GM19239 (cell line): ENCODE results near the gene OPRD1.
"Not testable (repeated sequence)": the region's sequence is repeated elsewhere in the genome, so short reads cannot be mapped to it uniquely, and the experiment has no call there.

Experiments used
- DNase-seq: peaks from one replicate; pipeline ENCODE4 v3.0.0; 2011; ENCODE audit warnings: low spot score; ENCODE audit not compliant: insufficient read length
- FAIRE-seq: peaks from 2 replicates; lab custom pipeline; 2011; peaks lifted over from hg19 to GRCh38; lab: Jason Lieb, UNC

Gene OPRD1

DNA sequence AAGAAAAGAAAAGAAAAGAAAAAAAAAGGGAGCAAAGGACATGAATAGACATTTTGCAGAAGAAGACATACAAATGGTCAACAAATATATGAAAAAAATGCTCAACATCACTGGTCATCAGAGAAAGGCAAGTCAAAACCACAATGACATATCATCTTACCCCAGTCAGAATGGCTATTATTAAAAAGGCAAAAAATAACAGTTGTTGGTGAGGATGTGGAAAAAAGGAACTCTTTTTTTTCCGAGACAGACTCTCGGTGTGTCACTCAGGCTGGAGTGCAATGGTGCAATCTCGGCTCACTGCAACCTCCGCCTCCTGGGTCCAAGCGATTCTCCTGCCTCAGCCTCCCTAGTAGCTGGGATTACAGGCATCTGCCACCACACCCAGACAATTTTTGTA is 63.2 kb downstream of the OPRD1 start:
- not testable (repeated sequence) for FAIRE-seq, DNase-seq

DNA sequence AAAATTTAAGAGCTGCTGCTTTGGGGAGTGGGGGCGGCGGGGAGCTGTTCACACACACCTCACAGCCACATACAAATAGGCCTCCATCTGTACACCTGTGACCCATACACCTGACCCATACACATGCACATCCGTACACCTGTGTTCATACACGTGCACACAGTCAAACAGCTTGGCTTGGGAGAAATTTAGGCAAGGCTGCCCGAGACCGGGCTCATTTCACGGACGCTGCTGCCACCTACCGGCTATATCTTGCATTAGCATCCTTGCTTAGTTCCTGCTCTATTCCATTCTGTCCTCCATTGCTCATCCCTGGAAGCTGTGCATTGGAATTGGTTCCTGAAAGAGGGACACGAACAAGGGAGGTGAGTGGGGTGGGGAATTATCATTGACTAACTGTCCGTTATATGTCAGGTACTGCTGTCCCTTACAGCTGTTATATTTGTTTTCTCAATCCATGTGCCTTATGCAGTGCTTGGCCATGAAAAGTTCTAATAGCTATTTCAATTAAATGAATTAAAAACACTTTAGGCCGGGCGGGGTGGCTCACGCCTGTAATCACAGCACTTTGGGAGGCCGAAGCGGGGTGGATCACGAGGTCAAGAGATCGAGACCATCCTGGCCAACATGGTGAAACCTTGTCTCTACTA is 65.3 kb downstream of the OPRD1 start:
- FAIRE-seq (peak; percentile 95), DNase-seq (peak; percentile 62)

DNA sequence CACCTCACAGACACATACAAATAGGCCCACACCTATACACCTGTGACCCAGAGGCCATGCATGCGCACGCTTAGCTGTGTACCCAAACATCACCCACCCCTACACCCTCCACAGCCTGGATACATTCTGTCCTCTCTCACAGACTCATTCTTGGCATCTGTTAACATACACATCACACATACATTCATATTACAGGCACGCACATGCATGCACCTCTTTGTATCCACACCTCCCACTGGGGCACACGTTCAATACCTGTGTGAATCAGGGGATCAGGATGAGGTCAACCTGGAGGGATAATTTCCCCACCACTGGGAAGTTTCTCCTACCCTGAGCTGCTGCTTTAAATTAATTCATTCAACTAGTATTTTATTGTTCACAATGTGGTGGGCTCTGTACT is 66.8 kb downstream of the OPRD1 start:
- FAIRE-seq (no peak), DNase-seq (no peak)

DNA sequence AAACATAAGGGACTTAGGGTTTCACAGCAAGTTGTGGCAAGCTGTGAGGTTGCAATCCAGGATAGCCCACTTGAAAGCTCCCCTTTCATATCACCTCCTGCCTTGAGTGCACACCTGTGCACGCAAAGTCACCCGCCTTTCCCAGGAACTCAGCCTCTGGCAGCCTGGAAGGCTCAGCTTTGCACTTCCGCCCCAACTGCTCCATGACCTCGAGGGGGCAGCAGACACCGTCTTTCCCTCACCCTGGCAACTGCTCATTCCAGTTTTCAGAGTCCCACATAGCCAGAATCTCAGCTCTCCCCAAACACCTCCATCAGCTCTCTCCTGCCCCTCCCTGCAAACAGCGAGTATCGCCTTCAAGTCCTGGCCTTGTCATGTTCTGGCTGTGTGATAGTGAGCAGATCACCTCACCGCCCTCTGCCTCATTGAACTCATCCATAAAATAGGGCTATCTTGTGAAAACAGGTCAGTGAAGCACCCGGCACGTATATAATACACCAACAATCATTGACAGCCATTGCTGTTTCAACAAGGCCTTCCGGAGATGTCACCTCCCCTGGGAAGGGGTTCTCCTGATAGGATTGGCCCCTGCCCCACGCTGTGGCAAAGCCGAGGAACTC is 70.1 kb downstream of the OPRD1 start:
- DNase-seq (no peak), FAIRE-seq (peak; percentile 86)

DNA sequence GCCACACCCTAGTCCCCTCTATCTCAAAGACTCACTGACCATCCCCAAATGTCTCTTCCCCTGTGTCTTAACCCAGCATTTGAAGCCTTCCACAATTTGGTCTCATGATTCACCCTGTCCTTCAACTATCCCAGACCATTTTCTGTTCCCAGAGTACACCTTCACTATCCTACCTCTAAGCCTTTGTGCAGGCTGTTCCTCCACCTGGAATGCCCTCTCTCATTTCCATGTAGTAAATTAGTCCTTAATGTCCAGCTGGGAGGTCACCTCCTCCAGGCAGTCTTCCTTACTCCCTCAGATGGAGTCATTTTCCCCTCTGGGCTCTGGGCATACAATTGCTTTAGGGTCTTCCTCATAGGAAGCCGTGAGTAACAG is 71.3 kb downstream of the OPRD1 start:
- DNase-seq, result no peak
- FAIRE-seq, result no peak

DNA sequence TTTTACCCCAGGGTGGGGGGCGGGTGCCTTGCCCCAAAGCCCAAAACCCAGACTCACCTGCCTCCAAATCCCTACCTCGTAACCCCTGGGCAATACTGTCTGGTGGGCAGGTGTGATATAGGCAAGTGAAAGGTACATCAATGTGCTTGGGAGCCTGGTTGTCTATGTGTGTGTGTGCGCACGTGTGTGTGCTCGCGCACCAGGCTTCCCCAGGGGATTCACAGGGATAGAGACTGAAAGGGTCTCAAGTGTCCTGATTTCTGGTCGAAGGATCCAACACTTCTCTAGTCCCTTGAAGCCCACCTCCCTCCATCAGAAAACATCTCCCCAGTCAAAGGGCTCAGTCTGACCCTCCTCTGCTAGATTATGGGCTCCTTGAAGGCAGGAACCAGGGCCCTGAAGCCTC is 73.5 kb downstream of the OPRD1 start:
- no peak for FAIRE-seq
- DNase-seq, result no peak

DNA sequence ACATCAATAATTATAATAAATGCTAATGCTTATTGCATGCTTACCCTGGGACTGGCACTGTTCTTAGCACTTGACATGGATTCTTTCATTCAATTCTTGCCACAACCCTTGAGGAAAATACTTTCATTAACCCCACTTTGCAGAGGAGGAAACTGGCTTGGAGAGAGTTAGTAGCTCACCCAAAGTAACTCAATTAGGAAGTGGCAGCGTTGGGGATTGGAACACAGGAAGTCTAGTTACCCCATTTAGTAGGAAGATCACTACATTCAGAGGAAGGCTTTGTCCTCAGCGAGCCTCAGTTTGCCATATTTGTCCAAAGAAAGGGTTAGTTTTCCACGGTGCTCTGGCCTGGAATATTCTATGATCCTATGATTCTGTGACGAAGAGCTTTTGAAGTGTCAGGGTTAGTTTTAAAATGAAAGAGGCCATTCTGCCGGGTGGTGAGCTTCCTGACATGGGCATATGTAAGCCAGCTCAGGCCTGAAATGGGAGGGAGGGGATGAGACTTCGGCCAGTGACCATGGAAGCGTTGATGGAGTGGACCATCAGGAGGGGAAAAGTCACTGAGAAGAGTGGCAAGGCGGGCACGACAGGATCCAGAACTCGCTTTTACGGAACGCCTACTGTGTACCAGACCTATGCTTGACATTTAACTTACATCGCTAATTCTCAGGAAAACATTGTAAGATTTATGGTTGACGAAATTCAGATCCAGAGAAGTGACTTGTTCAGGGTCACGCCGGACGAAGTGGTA is 74.2 kb downstream of the OPRD1 start:
- DNase-seq, result no peak
- FAIRE-seq, result no peak

DNA sequence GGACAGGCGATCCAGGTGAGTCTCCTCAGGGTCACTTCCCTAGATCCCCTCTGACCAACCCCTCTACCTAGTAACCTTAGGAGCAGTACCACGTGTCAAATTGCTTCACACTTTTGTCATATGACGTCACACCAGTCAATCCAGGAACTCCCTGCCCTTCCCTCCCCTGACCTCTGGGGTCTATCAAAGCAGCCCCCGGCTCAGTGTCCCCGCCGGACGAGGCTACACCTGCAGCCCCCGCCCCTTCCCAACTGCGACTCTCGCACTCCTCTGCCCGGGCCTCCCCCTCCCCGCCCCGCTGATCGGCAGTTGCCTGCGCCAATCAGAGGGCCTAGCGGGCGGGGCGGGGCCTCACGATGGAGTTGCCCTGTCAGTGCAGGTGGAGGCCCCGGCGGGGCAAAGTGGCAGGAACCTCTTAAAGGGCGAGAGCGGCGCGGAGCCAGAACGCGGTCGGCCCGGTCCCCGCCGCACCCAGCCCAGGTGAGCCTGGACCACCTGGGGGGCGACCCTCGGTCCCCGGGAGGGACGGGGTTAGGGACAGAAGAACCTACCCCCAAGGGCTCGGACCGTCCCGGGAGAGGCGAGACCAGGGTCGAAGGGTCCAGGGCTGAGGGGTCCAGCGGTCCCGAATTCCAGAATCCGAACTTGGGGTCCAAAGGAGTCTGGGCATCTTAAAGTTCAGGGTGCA is 74.9 kb downstream of the OPRD1 start:
- peak; percentile 94 for DNase-seq
- peak; percentile 74 for FAIRE-seq

DNA sequence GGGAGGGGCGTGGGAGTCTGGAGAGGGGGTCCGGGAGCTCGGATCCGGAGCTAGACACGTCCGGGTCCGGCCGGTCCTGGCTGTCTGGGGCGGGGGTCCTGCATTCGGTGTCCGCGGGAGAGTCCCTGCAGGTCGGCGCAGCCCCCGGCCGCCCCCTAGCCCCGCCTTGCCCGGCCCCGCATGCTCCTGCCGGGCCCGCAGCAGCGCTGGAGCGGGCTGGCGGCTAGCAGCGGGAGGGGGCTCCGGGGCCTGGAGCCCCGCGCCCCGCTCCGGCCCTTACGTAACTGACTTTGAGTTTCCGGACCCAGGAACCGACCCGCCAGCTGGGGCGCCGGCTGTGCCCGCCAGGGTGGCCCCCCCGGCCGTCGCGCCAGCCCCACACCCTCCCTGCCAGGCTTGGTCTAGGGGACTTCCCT is 75.5 kb downstream of the OPRD1 start:
- no peak for DNase-seq
- no peak for FAIRE-seq

DNA sequence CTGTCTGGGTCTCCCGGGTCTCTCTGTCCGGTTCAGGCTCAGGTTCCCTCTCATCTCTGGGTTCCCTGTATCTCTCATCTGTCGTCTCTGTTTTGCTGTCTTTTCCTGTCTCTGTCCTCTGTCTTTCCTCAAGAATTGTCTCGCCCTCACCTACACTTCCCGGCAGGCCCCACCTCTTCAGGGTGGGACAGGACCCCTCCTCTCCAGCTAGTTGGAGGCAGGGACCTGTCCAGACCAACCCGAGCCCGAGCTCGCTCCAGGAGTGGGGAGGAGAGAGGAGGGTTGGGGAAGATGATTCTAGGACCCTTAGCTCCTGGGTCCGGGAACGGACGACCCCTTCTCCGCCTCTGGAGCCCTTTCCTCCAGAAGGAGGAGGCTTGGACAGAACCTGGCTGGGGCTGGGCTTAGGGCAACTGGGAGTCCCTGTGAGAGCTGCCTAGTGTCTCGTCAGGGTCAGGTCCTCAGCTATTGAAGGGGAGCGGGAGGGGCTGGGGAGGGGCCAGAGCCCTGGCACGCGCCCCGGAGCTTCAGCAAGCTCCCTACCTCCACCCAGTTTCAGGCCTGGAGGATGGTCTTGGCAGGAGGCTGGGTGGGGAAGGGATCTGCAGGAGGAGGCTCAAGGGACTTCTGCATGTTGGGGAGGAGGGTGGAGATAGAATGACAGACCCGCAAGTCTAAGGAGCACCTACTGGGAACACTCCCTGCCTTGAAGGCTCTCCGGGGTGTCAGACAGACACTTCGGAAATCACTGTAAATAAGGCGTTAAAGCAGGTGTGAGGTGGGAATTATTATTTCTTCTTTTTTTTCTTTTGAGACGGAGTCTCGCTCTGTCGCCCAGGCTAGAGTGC is 76.1 kb downstream of the OPRD1 start:
- FAIRE-seq, result peak; percentile 14
- DNase-seq, result no peak

DNA sequence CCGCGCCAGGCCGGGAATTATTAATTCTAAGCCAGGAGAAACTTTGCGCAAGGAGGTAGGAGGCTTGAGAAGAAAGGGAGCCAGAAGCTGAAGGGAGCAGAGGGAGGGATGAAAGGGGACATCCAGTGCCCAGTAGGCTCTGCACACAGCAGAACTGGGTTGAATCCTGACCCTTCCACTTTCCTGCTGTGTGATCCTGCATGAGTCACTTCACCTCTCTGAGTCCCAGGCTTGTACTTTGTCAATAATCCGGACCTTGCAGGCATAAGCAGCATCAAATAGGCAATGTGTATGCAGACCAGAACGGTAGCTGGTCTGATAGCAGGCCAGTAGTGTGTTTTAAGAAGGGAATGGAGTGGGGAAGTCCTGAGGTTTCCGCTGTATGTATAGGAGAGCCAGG is 76.9 kb downstream of the OPRD1 start:
- FAIRE-seq, result no peak
- no peak for DNase-seq

DNA sequence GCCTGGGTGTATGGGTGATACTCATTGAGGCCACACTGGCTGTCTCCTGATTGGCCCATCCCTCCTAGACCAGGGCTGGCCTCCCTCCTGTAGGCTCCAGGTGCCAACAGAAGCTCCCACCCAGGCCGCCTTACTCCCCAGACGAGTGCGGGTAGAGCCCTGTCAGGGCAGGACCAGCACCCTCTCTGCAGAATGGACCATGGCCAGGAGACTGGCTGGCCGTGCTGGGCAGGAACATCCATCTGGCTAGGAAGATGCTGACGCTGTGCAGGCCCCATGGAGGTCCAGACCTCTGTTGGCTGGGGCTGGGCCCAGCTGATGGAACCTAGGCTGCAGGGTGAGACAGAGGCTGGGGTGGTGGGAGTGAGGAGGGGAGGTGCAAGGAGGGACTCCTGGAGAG is 77.4 kb downstream of the OPRD1 start:
- DNase-seq (no peak), FAIRE-seq (no peak)

DNA sequence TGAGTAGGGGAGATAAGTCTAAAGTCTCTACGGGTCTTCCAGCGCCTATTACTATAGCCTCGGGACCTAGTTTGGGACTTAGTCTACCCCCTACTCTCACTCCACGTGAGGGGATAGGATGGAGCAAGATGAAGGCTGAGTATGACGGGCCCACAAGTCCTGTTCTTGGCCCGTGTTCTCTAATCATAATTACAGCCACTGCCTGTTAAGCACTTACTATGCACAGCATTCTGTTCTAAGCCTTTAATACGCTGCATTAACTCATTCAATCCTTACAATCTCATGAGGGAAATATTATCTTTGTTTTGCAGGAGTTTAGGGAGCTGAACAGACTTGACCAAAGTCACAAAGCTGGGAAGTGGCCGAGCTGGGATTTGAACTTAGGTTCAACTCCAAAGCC is 78.5 kb downstream of the OPRD1 start:
- no peak for FAIRE-seq

DNA sequence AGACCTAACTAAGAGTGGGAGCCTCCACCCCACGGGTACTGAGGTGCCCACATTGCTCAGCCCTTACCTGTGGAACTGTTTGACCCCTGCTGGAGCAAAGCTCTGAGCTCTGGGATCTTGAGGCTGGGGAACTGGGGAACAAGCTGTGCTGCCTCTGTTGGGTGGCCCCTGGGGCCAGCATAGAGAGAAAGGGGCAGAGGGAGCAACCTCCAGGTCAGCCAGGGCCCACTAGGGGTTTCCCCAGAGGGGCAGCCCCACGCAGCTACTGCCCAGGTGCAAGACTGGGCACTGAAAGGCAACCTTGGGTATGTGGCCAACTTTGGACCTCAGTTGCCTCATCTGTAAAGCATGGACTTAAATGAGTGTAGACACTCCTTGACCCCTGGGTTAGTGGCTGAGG is 78.9 kb downstream of the OPRD1 start:
- no peak for DNase-seq
- FAIRE-seq, result no peak

More for the DNA sequence above, 78.5 kb downstream of the OPRD1 start:
- no peak for DNase-seq

DNA sequence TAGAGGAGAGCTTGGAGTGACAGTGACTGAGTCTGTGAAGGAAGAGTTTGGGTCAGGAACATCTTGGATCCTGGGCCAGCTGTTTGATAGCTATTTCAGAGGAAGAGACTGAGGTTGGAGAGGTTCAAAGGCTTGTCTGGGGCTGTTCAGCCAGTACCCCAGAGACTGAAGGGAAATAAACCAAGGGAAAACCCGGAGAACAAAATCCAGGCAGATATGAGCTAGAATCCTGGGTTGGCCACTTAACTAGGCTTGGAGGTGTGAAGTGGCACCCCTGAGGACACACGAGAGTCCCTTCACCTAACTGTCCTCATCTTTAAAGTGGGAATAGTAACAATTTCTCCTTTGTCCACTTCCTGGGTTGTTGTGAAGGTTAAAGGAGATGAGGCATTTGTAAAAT is 79.3 kb downstream of the OPRD1 start:
- DNase-seq, result no peak
- no peak for FAIRE-seq

DNA sequence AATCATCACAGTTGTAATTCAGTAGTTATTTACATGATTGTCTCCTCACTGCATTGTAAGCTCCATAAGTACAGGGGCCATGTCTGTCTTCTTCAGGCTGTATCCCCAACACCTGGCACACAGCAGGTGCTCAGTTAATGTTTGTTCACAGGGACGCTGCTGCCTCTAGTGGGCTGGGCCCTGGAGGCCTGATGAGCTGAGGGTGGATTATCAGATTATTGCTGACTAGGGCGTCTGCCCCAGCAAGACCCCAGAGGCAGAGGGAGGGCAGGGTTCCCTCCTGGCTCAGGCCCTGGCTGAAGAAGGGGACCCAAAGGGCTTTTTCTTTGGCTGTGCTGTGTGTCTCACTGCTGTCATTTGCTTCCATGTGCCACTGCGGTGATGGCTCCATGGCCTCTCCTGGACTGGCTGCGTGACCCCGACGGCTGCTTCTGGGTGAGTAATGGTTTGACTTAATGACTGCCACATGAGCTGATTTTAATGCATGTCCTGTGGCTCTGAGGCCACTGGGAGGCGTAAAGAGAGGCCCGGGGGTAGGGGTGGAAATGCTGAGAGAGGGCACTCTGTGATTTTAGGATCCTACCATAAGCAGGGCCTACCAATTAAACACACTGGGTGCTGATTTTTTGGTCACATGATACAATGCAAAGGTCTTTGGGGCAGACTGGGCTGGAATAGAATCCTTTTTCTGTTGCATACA is 81.6 kb downstream of the OPRD1 start:
- no peak for FAIRE-seq
- DNase-seq, result no peak

DNA sequence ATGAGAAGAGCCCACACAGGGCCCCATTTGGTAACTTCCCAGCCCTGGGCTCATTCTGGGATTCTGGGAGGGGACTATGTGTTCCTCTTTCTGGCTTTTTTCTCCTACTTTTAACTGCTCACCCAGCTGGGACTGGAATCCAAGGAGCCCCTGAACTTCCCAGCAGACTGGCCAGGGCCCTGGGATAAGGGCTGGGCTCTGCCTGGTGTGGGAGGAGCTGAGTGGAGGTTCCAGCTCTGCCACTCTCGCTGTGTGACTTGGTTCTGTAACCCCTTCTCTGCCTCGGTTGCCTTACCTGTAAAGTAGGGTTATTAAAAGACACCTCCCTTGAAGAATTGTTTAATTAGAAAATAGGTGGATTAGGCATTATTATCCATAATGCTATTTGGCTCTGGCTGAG is 82.8 kb downstream of the OPRD1 start:
- DNase-seq (no peak), FAIRE-seq (no peak)

DNA sequence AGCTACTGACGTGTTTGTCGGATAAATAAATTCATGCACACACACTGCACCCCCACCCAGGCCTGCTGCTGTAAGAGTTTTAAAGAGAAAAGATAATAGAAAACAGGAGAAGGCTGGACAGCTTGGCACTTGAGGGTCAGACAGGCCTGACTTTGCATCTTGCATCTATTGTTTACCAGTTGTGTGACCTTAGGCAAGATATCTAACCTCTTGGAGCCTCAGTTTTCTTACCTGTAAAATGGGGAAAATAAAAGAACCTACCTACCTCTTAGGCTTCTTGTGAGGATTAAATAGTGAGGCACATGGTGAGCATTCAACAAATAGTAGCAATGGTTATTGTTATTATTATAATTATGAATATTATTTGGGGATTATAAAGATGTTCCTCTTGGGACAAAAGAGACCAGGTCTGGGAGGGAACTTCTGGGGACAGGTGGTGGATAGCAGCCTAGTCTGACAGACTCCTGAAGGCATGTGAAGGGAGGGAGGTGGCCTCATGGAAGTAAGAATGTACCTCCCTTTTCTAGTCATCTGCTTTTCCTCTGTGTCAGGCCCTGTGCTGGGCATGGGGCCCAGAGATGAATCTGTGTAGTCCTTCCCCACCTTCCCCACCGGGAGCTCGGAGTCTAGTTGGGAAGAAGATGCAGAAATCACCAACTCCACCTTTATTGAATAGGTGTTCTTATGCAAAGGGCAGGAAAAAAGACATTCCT is 84.1 kb downstream of the OPRD1 start:
- no peak for FAIRE-seq
- DNase-seq, result no peak

DNA sequence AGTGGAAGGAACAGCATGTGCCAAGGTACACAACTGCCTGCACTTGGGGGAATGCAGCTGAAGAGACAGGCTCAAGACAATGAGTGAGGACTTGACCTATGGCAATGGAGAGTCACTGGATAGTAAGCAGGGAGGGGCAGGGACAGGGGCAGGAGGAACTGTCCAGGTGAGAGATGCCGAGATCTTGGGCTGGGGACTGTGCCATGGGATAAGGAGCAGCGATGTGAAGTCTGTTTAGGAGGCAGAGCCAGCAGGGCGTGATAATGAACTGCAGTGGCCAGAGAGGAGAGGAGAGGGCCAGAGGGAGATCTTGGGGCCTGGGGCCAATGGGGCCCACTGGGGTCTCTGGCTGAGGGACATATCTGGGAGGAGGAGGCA is 84.6 kb downstream of the OPRD1 start:
- no peak for DNase-seq

More for the DNA sequence above, 84.6 kb downstream of the OPRD1 start:
- FAIRE-seq, result no peak
